HepG2 (cell line): Measurements from ENCODE around the gene DDOST. TPM values are rescaled to one million over a fixed set of nuclear protein-coding genes. Genes with fewer than 3 reads are reported as not detected.

Experiments used
- GATA4 ChIP-seq: sonication (generic); IDR thresholded peaks from 2 replicates; pipeline ENCODE4 v1.6.1; 2016; ENCODE audit warnings: antibody characterized with exemption, low read depth, borderline replicate concordance
- MIXL1 ChIP-seq: IDR thresholded peaks from 2 replicates; pipeline ENCODE4 v1.6.1; 2016
- NBN ChIP-seq: fragments of 450-650 bp; conservative IDR thresholded peaks from 2 replicates; pipeline ENCODE4 v1.6.1; 2017
- NFYC ChIP-seq: IDR thresholded peaks from 2 replicates; pipeline ENCODE4 v1.6.1; 2016; ENCODE audit warnings: missing genetic modification reagents, missing compliant biosample characterization
- RNF2 ChIP-seq: fragments of 450-650 bp; conservative IDR thresholded peaks from 2 replicates; pipeline ENCODE4 v1.6.1; 2016; ENCODE audit warnings: low read depth
- SRSF1 ChIP-seq: fragments of 200-400 bp; formaldehyde crosslinking; optimal IDR thresholded peaks from 2 replicates; pipeline ENCODE3; 2017; ENCODE audit warnings: mild to moderate bottlenecking, low read depth, low read length, moderate library complexity
- YY1 ChIP-seq: IDR thresholded peaks from 2 replicates; pipeline ENCODE4 v1.6.1; 2011; ENCODE audit warnings: low read length, low read depth, moderate library complexity, mild to moderate bottlenecking; ENCODE audit not compliant: insufficient read depth, insufficient replicate concordance
- ZBTB21 ChIP-seq: sonication (generic); formaldehyde crosslinking; IDR thresholded peaks from 2 replicates; pipeline ENCODE4 v1.4.0; 2020; ENCODE audit warnings: missing genetic modification reagents
- ZFX ChIP-seq: sonication (generic); formaldehyde crosslinking; IDR thresholded peaks from 2 replicates; pipeline ENCODE4 v1.4.0; 2020; ENCODE audit warnings: mild to moderate bottlenecking, low read depth, missing genetic modification reagents, moderate library complexity
- ZNF12 ChIP-seq: sonication (generic); formaldehyde crosslinking; IDR thresholded peaks from 2 replicates; pipeline ENCODE4 v1.5.0; 2020; ENCODE audit warnings: missing genetic modification reagents
- ZNF143 ChIP-seq: sonication (generic); formaldehyde crosslinking; IDR thresholded peaks from 2 replicates; pipeline ENCODE4 v1.4.0; 2020; ENCODE audit warnings: missing genetic modification reagents
- ZNF263 ChIP-seq: sonication (generic); formaldehyde crosslinking; IDR thresholded peaks from 2 replicates; pipeline ENCODE4 v1.4.0; 2020; ENCODE audit warnings: missing genetic modification reagents
- ZNF776 ChIP-seq: sonication (generic); formaldehyde crosslinking; IDR thresholded peaks from 2 replicates; pipeline ENCODE4 v1.4.0; 2020; ENCODE audit warnings: mild to moderate bottlenecking, missing genetic modification reagents
- ZSCAN21 ChIP-seq: sonication (generic); formaldehyde crosslinking; IDR thresholded peaks from 2 replicates; pipeline ENCODE4 v1.8.0; 2022; ENCODE audit warnings: mild to moderate bottlenecking, missing genetic modification reagents, moderate library complexity, borderline replicate concordance
- polyA plus RNA-seq, 8 experiments: library from polyadenylated mRNA; depleted of rRNA in 3 of 8; stranded (reverse) in 7 of 8; unstranded in 1 of 8; fragments of >200 nt; fragmentation: Illumina TruSeq in 4 of 8; extraction: Trizol in 4 of 8; gene quantifications; 2 replicates each; pipeline versions ENCODE4 v1.2.1 to v1.2.3, GENCODE V29; 2011 to 2016; ENCODE audit warnings: low read depth in 4 of 8, missing spikeins in 1 of 8, mixed read lengths in 1 of 8; ENCODE audit not compliant: insufficient read depth in 1 of 8
- total RNA-seq, 5 experiments: library from RNA; depleted of rRNA; stranded (reverse); fragments of >200 nt; fragmentation: Illumina TruSeq; extraction: Trizol; gene quantifications; 2 replicates each; pipeline ENCODE4 v1.2.3, GENCODE V29; 2016; ENCODE audit warnings: low read depth in 1 of 5
- TF ChIP-seq, protein P1 (sequence below): sonication (generic); formaldehyde crosslinking; IDR thresholded peaks from 2 replicates; pipeline ENCODE4 v1.8.1; 2023; ENCODE audit warnings: mild to moderate bottlenecking, moderate library complexity, missing genetic modification reagents
- TF ChIP-seq, protein P2 (sequence below): sonication (generic); formaldehyde crosslinking; IDR thresholded peaks from 2 replicates; pipeline ENCODE4 v1.9.0; 2021; ENCODE audit warnings: missing genetic modification reagents, borderline replicate concordance
- TF ChIP-seq, protein P3 (sequence below): IDR thresholded peaks from 2 replicates; pipeline ENCODE4 v1.6.1; 2016; ENCODE audit warnings: low read depth
- TF ChIP-seq, protein P4 (sequence below): sonication (generic); formaldehyde crosslinking; IDR thresholded peaks from 2 replicates; pipeline ENCODE4 v1.5.0; 2020; ENCODE audit warnings: missing genetic modification reagents, mild to moderate bottlenecking, borderline replicate concordance
- TF ChIP-seq, protein P5 (sequence below), 2 experiments: sonication (generic) in 1 of 2; formaldehyde crosslinking in 1 of 2; IDR thresholded peaks; 2 replicates each; pipeline versions ENCODE4 v1.5.1 to v1.6.1; 2011 to 2020; ENCODE audit warnings: borderline replicate concordance in 1 of 2, low read depth in 1 of 2, low read length in 1 of 2, mild to moderate bottlenecking in 1 of 2, missing genetic modification reagents in 1 of 2, moderate library complexity in 1 of 2

The DDOST gene
- total and polyA plus RNA-seq, 2 of the 13 experiments (the other 11 are each of a cell fraction or from before 2014, with no cell fraction given), result 335 to 494 TPM

DNA sequence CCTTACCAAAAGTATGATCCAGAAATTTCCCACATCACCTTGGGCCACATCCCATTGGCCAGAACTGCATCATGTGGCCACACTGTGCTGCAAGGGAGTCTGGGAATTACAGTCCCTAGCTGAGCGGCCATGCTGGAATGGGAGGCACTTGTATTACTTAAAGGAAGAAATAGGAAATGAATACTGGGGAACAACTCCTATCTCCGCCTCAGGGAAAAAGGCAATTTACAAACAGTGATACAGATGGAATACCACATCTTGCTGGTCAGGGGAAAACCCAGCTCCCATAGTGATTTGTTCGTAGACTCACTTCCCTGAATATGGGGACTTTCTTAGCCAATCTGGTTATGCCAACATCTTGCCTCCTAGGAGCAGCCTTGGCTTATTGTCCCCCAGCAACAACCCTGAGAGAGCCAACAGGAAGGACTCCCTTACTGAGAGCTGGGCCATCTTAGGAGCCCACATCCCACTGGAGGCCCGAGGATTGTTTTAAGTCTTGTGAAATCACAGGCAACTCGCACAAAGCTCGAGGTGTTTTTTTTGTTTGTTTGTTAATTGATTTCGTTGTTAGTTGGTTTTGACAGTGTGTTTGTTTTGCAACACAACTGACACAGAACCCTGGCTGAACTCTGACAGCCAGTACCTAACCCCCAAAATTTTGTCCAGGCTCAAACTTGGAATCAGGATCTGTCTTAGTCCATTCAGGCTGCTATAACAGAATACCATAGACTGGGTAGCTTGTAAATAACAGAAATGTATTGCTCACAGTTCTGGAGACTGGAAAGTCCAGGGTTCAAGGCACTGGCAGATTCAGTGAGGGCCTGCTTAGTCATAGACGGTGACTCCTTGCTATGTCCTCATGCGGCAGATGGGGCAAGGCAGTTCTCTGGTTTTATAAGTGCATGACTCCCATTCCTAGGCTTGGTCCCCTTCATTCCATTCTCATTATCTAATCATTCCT lies 57.4 kb downstream of the DDOST start (continued):
- TF ChIP-seq YY1 (peak; percentile 36), ZNF12 (CRISPR knock-in tag) (peak; percentile 64; the same call in 1 of the 2 replicates), ZNF263 (CRISPR knock-in tag) (no peak), ZNF143 (peak; percentile 72), NBN (no peak), ZNF776 (CRISPR knock-in tag) (no peak), SRSF1 (no peak), ZSCAN21 (CRISPR knock-in tag) (no peak), MIXL1 (CRISPR knock-in tag) (no peak), RNF2 (no peak), ZFX (no peak), NFYC (peak; percentile 47; the same call in 1 of the 2 replicates), ZBTB21 (CRISPR knock-in tag) (no peak), GATA4 (no peak)
- TF ChIP-seq, protein P1, sequence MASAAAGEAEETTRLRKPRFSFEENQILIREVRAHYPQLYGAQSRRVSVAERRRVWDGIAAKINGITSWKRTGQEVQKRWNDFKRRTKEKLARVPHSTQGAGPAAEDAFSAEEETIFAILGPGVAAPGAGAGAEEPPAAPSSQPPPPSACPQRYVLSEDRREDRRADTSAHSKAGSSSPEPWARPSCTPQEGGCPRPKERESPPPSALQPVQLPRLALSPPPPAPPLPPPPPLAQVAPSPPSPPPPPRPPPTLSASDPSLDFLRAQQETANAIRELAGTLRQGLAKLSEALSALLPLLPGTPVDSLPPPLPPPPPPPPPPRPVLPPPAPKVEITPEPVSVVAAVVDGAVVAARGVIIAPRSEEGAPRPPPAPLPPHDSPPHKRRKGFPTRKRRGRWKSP (CRISPR knock-in tag), result no peak
- TF ChIP-seq, protein P2, sequence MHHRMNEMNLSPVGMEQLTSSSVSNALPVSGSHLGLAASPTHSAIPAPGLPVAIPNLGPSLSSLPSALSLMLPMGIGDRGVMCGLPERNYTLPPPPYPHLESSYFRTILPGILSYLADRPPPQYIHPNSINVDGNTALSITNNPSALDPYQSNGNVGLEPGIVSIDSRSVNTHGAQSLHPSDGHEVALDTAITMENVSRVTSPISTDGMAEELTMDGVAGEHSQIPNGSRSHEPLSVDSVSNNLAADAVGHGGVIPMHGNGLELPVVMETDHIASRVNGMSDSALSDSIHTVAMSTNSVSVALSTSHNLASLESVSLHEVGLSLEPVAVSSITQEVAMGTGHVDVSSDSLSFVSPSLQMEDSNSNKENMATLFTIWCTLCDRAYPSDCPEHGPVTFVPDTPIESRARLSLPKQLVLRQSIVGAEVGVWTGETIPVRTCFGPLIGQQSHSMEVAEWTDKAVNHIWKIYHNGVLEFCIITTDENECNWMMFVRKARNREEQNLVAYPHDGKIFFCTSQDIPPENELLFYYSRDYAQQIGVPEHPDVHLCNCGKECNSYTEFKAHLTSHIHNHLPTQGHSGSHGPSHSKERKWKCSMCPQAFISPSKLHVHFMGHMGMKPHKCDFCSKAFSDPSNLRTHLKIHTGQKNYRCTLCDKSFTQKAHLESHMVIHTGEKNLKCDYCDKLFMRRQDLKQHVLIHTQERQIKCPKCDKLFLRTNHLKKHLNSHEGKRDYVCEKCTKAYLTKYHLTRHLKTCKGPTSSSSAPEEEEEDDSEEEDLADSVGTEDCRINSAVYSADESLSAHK (CRISPR knock-in tag), result no peak
- TF ChIP-seq, protein P3, sequence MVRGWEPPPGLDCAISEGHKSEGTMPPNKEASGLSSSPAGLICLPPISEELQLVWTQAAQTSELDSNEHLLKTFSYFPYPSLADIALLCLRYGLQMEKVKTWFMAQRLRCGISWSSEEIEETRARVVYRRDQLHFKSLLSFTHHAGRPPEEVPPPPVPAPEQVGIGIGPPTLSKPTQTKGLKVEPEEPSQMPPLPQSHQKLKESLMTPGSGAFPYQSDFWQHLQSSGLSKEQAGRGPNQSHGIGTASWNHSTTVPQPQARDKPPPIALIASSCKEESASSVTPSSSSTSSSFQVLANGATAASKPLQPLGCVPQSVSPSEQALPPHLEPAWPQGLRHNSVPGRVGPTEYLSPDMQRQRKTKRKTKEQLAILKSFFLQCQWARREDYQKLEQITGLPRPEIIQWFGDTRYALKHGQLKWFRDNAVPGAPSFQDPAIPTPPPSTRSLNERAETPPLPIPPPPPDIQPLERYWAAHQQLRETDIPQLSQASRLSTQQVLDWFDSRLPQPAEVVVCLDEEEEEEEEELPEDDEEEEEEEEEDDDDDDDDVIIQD, result no peak
- TF ChIP-seq, protein P4, sequence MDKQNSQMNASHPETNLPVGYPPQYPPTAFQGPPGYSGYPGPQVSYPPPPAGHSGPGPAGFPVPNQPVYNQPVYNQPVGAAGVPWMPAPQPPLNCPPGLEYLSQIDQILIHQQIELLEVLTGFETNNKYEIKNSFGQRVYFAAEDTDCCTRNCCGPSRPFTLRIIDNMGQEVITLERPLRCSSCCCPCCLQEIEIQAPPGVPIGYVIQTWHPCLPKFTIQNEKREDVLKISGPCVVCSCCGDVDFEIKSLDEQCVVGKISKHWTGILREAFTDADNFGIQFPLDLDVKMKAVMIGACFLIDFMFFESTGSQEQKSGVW, result no peak
- TF ChIP-seq, protein P5, sequence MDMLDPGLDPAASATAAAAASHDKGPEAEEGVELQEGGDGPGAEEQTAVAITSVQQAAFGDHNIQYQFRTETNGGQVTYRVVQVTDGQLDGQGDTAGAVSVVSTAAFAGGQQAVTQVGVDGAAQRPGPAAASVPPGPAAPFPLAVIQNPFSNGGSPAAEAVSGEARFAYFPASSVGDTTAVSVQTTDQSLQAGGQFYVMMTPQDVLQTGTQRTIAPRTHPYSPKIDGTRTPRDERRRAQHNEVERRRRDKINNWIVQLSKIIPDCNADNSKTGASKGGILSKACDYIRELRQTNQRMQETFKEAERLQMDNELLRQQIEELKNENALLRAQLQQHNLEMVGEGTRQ (IDR thresholded peaks at IDR 0.05; ENCODE audit: low read depth, low read length), result peak; percentile 46; the same call in 1 of the 2 replicates
- TF ChIP-seq, protein P5 (CRISPR knock-in tag; IDR thresholded peaks at IDR 0.05; ENCODE audit: borderline replicate concordance), result peak; percentile 59; the same call in 1 of the 2 replicates
